PC-3 (cell line): ENCODE results near the gene TPRG1. TPM values are rescaled to one million over a fixed set of nuclear protein-coding genes. Genes with fewer than 3 reads are reported as not detected.
A peak's percentile ranks its signal among the peaks of the same experiment; 100 is the strongest.

ENCODE experiments used
- ATAC-seq: fragments of 200-7000 bp; cut with Tn5 transposase; 2 replicates; pipeline ENCODE4 v1.9.1; 2020; ENCODE audit warnings: mild to moderate bottlenecking, moderate library complexity
- BruUV-seq: library from RNA; stranded (reverse); fragments of 400-500 nt; replicated peaks from 2 replicates; lab custom pipeline; 2021; lab: Mats Ljungman, UMichigan
- CTCF ChIA-PET: fragments of 300-600 bp; sonication (Branson Sonifier 250); formaldehyde crosslinking; loops from one replicate; lab custom pipeline; 2022; ENCODE audit warnings: antibody characterized with exemption; lab: Charles Lee
- POLR2A ChIA-PET: fragments of 300-600 bp; sonication (Branson Sonifier 250); formaldehyde crosslinking; loops from one replicate; lab custom pipeline; 2022; ENCODE audit warnings: antibody characterized with exemption; ENCODE audit not compliant: unreplicated experiment; lab: Charles Lee
- DNase-seq: peaks from one replicate; pipeline ENCODE4 v3.0.0-alpha.2; 2015
- H2AFZ ChIP-seq: fragments of 300-600 bp; sonication (generic); 2 replicates; pipeline ENCODE4 v1.6.0; 2016; ENCODE audit warnings: antibody characterized with exemption, low read length
- H3F3A ChIP-seq: fragments of 300-600 bp; sonication (generic); one replicate; pipeline ENCODE4 v1.6.0; 2017; ENCODE audit warnings: antibody characterized with exemption, low read length, control low read depth, mild to moderate bottlenecking; ENCODE audit not compliant: unreplicated experiment
- H3K27ac ChIP-seq: fragments of 300-600 bp; sonication (generic); 2 replicates; pipeline ENCODE4 v1.5.1; 2016; ENCODE audit warnings: mild to moderate bottlenecking, low read length
- H3K27me3 ChIP-seq: fragments of 300-600 bp; sonication (generic); 2 replicates; pipeline ENCODE4 v1.6.1; 2016; ENCODE audit warnings: low read length, mixed read lengths
- H3K36me3 ChIP-seq: fragments of 300-600 bp; sonication (generic); 2 replicates; pipeline ENCODE4 v1.6.1; 2016; ENCODE audit warnings: low read depth, mixed run types, low read length, mixed read lengths
- H3K4me1 ChIP-seq: fragments of 300-600 bp; sonication (generic); 2 replicates; pipeline ENCODE4 v1.5.1; 2016; ENCODE audit warnings: low read length; ENCODE audit not compliant: insufficient read depth
- H3K4me2 ChIP-seq: fragments of 300-600 bp; sonication (generic); 2 replicates; pipeline ENCODE4 v1.6.0; 2016; ENCODE audit warnings: low read length
- H3K4me3 ChIP-seq: fragments of 300-600 bp; sonication (generic); 2 replicates; pipeline ENCODE4 v1.5.1; 2016; ENCODE audit warnings: mild to moderate bottlenecking, low read length, mixed read lengths
- H3K79me2 ChIP-seq: fragments of 300-600 bp; sonication (generic); 2 replicates; pipeline ENCODE4 v1.6.1; 2017; ENCODE audit warnings: low read length, mixed read lengths
- H3K9ac ChIP-seq: fragments of 300-600 bp; sonication (generic); 2 replicates; pipeline ENCODE4 v1.6.0; 2016; ENCODE audit warnings: mild to moderate bottlenecking, low read length
- H3K9me2 ChIP-seq: fragments of 300-600 bp; sonication (generic); replicated peaks from 2 replicates; pipeline ENCODE4 v1.6.1; 2016; ENCODE audit warnings: mixed run types, low read length, mixed read lengths
- H3K9me3 ChIP-seq: fragments of 300-600 bp; sonication (generic); 2 replicates; pipeline ENCODE4 v1.6.1; 2016; ENCODE audit warnings: low read length, mixed read lengths
- H4K20me1 ChIP-seq: fragments of 300-600 bp; sonication (generic); 2 replicates; pipeline ENCODE4 v1.6.1; 2016; ENCODE audit warnings: low read length, mixed read lengths
- CTCF ChIP-seq: fragments of 300-600 bp; sonication (generic); conservative IDR thresholded peaks from 2 replicates; pipeline ENCODE4 v1.5.1; 2017; ENCODE audit warnings: antibody characterized with exemption, low read depth, mild to moderate bottlenecking, low read length
- EZH2 ChIP-seq: fragments of 300-600 bp; sonication (generic); IDR thresholded peaks from one replicate; pipeline ENCODE4 v1.6.1; 2017; ENCODE audit warnings: antibody characterized with exemption, mild to moderate bottlenecking, low read length; ENCODE audit not compliant: unreplicated experiment
- EZH2phosphoT487 ChIP-seq: fragments of 300-600 bp; sonication (generic); IDR thresholded peaks from 2 replicates; pipeline ENCODE4 v1.6.1; 2018; ENCODE audit warnings: mild to moderate bottlenecking, antibody characterized with exemption, low read length, borderline replicate concordance
- intact Hi-C: fragments of 100-400 bp; cut with micrococcal nuclease; formaldehyde crosslinking; loops from 2 replicates; pipeline ENCODE4 v1.9.0; 2023
- total RNA-seq: library from RNA; depleted of rRNA; stranded (reverse); fragments of >200 nt; gene quantifications from 2 replicates; pipeline ENCODE4 v1.2.3, GENCODE V29; 2014

TPRG1 gene
- total RNA-seq, 1 experiment from 2014 or later = 1.2 TPM

GRCh38 chr3:189166321-189166720, 5.5 kb upstream of the TPRG1 start:
- Histone ChIP-seq H3F3A (no peaks in the 10 kb centered on the region), H2AFZ (no peak overlapping the region), H3K9me3 (no peaks in the 10 kb centered on the region), H4K20me1 (no peaks in the 10 kb centered on the region), H3K4me3 (no peak overlapping the region), H3K4me1 (peaks cover 19% of the 10 kb centered on the region), H3K79me2 (no peaks in the 10 kb centered on the region), H3K9ac (no peak overlapping the region), H3K9me2 (no peaks in the 10 kb centered on the region; the same call in 1 of the 2 replicates), H3K4me2 (no peak overlapping the region), H3K27ac (no peak overlapping the region), H3K36me3 (no peaks in the 10 kb centered on the region), H3K27me3 (no peaks in the 10 kb centered on the region)
- POLR2A ChIA-PET = no interaction called here
- BruUV-seq = no TSS peak
- CTCF ChIA-PET = no interaction called here
- no peak for DNase-seq
- intact Hi-C loops = loop anchor here (5.0 kb wide), 1 partner anchor 66 kb away; no protein-coding TSS in a partner anchor
- ATAC-seq = no peak
- TF ChIP-seq CTCF = no peak
- TF ChIP-seq EZH2 = no peak
- no peak for TF ChIP-seq EZH2phosphoT487

GRCh38 chr3:189167027-189167766, 4.6 kb upstream of the TPRG1 start:
- TF ChIP-seq CTCF = no peak
- TF ChIP-seq EZH2phosphoT487 = no peak
- no peak for TF ChIP-seq EZH2
- BruUV-seq = no TSS peak
- ATAC-seq (peak; percentile 98), DNase-seq (peak; percentile 85)
- CTCF ChIA-PET = no interaction called here
- Histone ChIP-seq H2AFZ (peak overlapping the region; percentile 60), H3K27ac (peak overlapping the region; percentile 7; the same call in 1 of the 2 replicates), H3K79me2 (no peaks in the 10 kb centered on the region), H3K9ac (no peak overlapping the region), H3K36me3 (no peaks in the 10 kb centered on the region), H3K4me2 (peak overlapping the region; percentile 42), H3K27me3 (no peaks in the 10 kb centered on the region), H3K9me3 (no peaks in the 10 kb centered on the region), H3K4me1 (peaks cover 19% of the 10 kb centered on the region), H3F3A (no peaks in the 10 kb centered on the region), H3K9me2 (no peaks in the 10 kb centered on the region; the same call in 1 of the 2 replicates), H4K20me1 (no peaks in the 10 kb centered on the region), H3K4me3 (no peak overlapping the region)
- POLR2A ChIA-PET = no interaction called here
- intact Hi-C loops = loop anchor here (5.0 kb wide), 1 partner anchor 65 kb away; no protein-coding TSS in a partner anchor

GRCh38 chr3:189168711-189169110, 3.1 kb upstream of the TPRG1 start:
- ChIA-PET POLR2A (no interaction called here), CTCF (no interaction called here)
- Histone ChIP-seq H3K4me1 (peaks cover 19% of the 10 kb centered on the region), H3K4me3 (no peak overlapping the region), H3K79me2 (no peaks in the 10 kb centered on the region), H3K9me3 (no peaks in the 10 kb centered on the region), H3K4me2 (no peak overlapping the region), H4K20me1 (no peaks in the 10 kb centered on the region), H3K9me2 (no peaks in the 10 kb centered on the region; the same call in 1 of the 2 replicates), H3K27ac (no peak overlapping the region), H3K9ac (no peak overlapping the region), H3F3A (no peaks in the 10 kb centered on the region), H3K27me3 (no peaks in the 10 kb centered on the region), H2AFZ (no peak overlapping the region), H3K36me3 (no peaks in the 10 kb centered on the region)
- TF ChIP-seq CTCF (no peak), EZH2 (no peak), EZH2phosphoT487 (no peak)
- BruUV-seq = no TSS peak
- DNase-seq = no peak
- no peak for ATAC-seq
- intact Hi-C loops = loop anchor here (5.0 kb wide), 1 partner anchor 64 kb away; no protein-coding TSS in a partner anchor
